Fibroblast of mammary gland (primary cell): Measurements from ENCODE around the gene IL13RA2.
A peak's percentile ranks its signal among the peaks of the same experiment; 100 is the strongest.

Experiments used
- DNase-seq: peaks from one replicate; pipeline ENCODE4 v3.0.0-alpha.2; 2010; ENCODE audit warnings: low read depth
- H3K4me3 ChIP-seq: 2 replicates; pipeline ENCODE4 v1.5.1; 2011; ENCODE audit warnings: low read depth, mild to moderate bottlenecking, low read length, moderate library complexity; ENCODE audit not compliant: control insufficient read depth
- CTCF ChIP-seq: conservative IDR thresholded peaks from 2 replicates; pipeline ENCODE4 v1.5.1; 2011; ENCODE audit warnings: low read depth, low read length, inconsistent platforms; ENCODE audit not compliant: control insufficient read depth, insufficient read depth

Gene IL13RA2

GRCh38 chrX:115029869-115030570, 12.6 kb upstream of the IL13RA2 start:
- H3K4me3 ChIP-seq = no peak overlapping the region
- peak; percentile 3 for DNase-seq
- no peak for TF ChIP-seq CTCF

GRCh38 chrX:115029440-115029839, 12.0 kb upstream of the IL13RA2 start:
- H3K4me3 ChIP-seq = no peak overlapping the region
- no peak for TF ChIP-seq CTCF
- DNase-seq = no peak

GRCh38 chrX:115023811-115024210, 6.4 kb upstream of the IL13RA2 start:
- TF ChIP-seq CTCF = no peak
- H3K4me3 ChIP-seq = no peak overlapping the region
- peak; percentile 8 for DNase-seq

- TF ChIP-seq CTCF = no peak
- DNase-seq = peak; percentile 87
- H3K4me3 ChIP-seq = no peak overlapping the region
Observed at GRCh38 chrX:115023139-115023538, 5.7 kb upstream of the IL13RA2 start.

GRCh38 chrX:115021121-115021520, 3.7 kb upstream of the IL13RA2 start:
- TF ChIP-seq CTCF = no peak
- no peak overlapping the region for H3K4me3 ChIP-seq
- no peak for DNase-seq

- no peak for TF ChIP-seq CTCF
- peak; percentile 72 for DNase-seq
- no peak overlapping the region for H3K4me3 ChIP-seq
Observed at GRCh38 chrX:115018944-115019343, 1.5 kb upstream of the IL13RA2 start.

GRCh38 chrX:115018040-115018647, 728 bp upstream of the IL13RA2 start:
- peak; percentile 27 for DNase-seq
- peak; percentile 33 for TF ChIP-seq CTCF
- no peak overlapping the region for H3K4me3 ChIP-seq
